ENCODE results near the gene SLC51A.

DNA sequence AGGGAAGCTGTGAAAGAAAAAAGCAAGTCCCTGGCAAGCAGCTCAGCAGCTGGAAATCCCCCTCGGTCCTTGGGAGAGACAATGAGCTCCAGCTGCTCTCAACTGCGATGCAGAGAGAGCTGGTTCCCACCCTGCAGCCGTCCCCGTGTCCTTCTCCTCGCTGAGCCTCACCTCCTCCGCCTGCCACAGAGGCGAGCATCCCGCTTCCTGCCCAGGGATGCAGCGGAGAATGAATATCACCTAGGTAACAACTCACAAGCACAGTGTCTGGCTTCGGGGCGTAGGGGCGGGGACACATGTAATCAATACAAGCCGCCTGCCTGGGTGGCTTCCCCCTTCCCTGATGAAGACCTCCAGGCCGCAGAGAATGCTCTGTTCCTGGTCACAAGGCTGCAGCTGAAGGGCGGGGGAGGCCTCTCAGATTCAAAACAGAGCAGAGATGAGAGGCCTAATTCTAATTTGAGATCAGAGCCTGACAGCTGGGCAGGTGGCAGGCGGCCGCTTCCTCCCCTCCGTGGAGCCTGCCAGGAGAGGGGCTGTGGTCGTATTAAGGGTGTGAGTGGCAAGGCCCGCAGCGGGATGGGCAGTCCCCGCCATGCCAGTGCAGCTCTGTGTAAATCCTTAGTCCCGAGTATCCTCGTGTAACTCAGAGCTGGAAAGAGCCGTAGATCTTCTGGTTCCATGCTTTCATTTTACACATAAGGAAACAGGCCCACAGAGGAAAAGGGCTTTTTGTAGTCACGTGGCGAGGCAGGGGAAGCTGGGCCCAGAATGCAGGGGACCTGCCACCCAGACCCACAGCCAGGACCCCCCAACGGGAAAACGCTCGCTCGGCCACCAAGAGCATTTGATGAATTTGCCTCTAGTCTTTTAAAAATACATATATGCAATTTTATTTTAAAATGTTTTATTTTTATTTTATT, 29.4 kb upstream of the SLC51A start:
- no peak for TF ChIP-seq EZH2 (IDR thresholded peaks at IDR 0.05; ENCODE audit: low read length, missing control alignments)
- TF ChIP-seq, protein P1, sequence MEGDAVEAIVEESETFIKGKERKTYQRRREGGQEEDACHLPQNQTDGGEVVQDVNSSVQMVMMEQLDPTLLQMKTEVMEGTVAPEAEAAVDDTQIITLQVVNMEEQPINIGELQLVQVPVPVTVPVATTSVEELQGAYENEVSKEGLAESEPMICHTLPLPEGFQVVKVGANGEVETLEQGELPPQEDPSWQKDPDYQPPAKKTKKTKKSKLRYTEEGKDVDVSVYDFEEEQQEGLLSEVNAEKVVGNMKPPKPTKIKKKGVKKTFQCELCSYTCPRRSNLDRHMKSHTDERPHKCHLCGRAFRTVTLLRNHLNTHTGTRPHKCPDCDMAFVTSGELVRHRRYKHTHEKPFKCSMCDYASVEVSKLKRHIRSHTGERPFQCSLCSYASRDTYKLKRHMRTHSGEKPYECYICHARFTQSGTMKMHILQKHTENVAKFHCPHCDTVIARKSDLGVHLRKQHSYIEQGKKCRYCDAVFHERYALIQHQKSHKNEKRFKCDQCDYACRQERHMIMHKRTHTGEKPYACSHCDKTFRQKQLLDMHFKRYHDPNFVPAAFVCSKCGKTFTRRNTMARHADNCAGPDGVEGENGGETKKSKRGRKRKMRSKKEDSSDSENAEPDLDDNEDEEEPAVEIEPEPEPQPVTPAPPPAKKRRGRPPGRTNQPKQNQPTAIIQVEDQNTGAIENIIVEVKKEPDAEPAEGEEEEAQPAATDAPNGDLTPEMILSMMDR (conservative IDR thresholded peaks at IDR 0.05 in 1 of 2, IDR thresholded peaks at IDR 0.05 in 1 of 2; ENCODE audit: low read depth in 1 of 2, low read length in 2 of 2) = no peak
